GM10266 (cell line): Measurements from ENCODE around the gene SKA2.

Source experiments
- DNase-seq: peaks from one replicate; pipeline ENCODE4 v3.0.0; 2012; ENCODE audit errors: extremely low spot score
- TF ChIP-seq, protein P1 (sequence below): IDR thresholded peaks from 2 replicates; pipeline ENCODE4 v1.5.1; 2012; ENCODE audit warnings: mild to moderate bottlenecking, low read depth; ENCODE audit not compliant: control insufficient read depth, insufficient read depth; ENCODE audit errors: missing control alignments

Gene SKA2, protein sequence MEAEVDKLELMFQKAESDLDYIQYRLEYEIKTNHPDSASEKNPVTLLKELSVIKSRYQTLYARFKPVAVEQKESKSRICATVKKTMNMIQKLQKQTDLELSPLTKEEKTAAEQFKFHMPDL

DNA sequence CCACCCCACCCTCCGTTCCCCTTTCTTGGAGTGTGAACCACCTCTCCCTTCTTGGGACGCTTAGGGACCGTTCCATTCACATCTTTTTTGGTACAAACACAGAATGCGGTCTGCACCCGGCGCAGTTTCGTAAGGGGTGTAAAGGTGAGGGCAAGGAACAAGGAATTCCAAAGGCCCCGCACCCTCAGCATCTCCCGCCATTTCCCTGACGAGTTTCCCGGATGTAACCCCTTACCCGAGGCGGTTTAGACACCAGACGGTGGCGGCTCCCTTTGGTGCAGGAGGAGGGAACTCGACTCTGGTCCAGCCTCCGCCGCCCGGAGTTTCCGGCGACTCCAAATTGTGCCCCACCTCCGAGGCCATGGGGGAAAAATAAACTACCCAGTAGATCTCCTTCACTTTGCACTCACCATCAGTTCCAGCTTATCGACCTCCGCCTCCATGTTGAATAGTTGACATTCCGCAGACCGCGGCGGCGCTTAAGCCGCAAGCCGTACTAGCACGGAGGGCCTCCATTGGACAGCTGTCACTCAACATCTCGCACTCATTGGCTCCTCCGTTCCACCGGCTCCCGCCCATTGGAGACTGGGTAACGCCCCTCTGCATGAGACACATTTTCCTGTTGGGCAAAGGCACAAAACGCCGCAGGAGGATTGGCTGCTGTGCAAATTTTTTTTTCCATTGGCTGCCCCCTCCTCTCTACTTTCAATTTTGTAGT, at the start of gene SKA2:
SKA2 (minus strand) TSS at position 466 of the 718 bp plus-strand sequence; CDS start at position 443, 23 bp downstream.
- DNase-seq = peak; percentile 89
- TF ChIP-seq, protein P1, sequence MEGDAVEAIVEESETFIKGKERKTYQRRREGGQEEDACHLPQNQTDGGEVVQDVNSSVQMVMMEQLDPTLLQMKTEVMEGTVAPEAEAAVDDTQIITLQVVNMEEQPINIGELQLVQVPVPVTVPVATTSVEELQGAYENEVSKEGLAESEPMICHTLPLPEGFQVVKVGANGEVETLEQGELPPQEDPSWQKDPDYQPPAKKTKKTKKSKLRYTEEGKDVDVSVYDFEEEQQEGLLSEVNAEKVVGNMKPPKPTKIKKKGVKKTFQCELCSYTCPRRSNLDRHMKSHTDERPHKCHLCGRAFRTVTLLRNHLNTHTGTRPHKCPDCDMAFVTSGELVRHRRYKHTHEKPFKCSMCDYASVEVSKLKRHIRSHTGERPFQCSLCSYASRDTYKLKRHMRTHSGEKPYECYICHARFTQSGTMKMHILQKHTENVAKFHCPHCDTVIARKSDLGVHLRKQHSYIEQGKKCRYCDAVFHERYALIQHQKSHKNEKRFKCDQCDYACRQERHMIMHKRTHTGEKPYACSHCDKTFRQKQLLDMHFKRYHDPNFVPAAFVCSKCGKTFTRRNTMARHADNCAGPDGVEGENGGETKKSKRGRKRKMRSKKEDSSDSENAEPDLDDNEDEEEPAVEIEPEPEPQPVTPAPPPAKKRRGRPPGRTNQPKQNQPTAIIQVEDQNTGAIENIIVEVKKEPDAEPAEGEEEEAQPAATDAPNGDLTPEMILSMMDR = no peak

DNA sequence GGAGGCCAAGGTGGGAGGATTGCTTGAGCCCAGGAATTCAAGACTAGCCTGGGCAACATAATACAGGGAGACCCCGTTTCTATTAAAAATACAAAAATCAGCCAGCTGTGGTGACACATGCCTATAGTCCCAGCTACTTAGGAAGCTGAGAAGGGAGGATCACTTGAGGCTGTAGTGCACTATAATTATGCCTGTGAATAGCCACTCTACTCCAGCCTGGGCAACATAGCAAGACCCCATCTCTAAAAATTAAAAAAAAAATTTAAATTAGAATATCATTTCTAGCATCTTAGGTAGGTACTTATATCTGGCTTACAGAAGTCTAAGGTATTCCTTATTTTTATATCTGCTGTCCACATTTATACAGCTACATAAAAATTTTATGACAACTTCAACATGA, 47.3 kb upstream of the SKA2 start:
- no peak for DNase-seq
- TF ChIP-seq, protein P1 = no peak

DNA sequence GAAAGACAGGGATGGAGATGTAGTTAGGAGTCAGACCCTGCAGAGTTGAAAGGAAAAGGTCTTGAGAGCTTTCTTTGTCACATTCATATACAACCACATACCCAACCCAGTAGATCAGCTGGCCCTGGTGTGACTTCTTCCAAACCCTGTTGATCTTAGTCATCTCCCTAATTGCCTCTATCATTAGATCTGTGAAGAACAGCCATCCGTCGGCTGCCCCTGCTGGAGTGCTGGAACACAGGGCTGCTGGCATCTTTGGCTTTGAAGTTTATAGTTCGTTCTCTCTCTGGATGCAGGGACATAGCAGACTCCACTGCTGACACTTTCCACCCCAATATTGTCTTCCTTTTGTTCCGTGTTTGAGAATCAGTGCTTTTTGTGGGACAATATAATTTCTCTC, 44.4 kb upstream of the SKA2 start:
- no peak for DNase-seq
- TF ChIP-seq, protein P1 = no peak

DNA sequence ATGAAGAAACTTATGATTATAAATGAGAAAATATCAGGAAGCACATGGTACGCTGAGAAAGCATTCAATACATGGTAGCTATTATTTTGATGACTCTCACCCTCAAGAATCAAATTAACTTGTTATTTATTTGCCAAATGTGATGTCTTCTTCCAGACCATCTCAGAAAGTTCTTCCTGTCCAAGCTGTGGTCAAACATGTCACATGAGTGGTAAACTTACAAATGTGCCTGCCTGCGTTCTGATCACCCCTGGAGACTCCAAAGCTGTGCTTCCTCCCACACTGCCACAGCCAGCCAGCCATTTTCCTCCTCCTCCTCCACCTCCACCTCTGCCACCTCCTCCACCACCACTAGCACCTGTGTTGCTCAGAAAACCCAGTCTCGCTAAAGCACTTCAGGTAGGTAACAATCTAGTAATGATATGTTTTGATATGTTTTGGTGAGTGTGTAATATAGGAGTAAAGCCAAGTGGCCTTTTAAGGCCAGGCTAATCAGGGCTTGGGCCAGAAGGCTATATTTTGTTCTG, 38.4 kb upstream of the SKA2 start:
- TF ChIP-seq, protein P1 = no peak
- DNase-seq = no peak

DNA sequence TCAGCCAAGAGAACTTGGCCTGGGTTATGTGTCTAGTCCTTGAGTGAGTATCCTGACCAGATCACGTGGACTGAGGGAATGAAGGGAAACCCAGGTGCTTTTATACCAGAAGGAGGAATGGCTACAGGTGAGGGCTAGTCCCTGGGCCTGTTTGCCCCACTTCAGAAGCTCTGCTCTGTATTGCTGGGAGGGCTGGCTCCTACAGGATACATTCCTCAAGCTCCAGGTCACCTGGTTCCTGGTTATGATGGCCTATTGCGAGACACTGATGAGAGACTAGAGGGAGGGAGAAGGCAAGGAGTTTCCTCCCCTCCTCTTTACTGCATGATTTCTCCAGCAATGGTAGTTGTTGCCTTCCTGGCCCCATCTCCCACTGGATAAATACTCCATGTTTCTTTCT, 35.8 kb upstream of the SKA2 start:
- no peak for DNase-seq
- TF ChIP-seq, protein P1 = no peak

DNA sequence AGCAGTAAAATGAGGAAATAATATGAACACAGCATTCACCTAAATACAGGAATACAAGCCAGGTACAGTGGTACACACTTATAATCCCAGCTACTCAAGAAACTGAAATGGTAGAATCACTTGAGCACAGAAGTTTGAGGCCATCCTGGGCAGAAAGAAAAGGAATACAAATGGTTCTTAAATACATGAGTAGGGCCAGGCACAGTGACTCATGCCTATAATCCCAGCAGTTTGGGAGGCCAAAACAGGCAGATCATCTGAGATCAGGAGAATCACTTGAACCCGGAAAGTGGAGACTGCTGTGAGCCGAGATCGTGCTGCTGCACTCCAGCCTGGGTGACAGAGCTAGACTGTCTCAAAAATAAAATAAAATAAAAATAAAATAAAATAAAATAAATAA, 31.9 kb upstream of the SKA2 start:
- no peak for DNase-seq
- TF ChIP-seq, protein P1 = no peak

DNA sequence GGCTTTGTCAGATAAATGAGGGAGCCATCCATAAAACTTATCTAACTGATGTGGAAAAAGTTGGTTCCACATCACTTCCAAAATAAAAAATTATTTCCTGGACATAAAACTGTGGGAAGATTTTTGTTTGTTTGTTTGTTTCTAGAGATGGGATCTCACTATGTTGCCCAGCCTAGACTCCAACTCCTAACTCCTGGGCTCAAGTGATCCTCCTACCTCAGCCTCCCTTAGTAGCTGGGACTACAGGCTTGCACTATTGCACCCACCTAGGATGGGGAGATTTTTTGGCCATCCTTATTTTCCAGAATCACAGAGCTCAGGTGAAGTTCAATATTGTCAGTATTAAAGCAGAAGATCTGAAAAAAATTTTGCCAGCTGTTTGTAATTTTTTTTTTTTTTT, 31.0 kb upstream of the SKA2 start:
- TF ChIP-seq, protein P1 = no peak
- no peak for DNase-seq
